K562 (cell line): ENCODE results near the gene RETREG1. TPM values are rescaled to one million over a fixed set of nuclear protein-coding genes. Genes with fewer than 3 reads are reported as not detected.

ENCODE experiments used
- ATAC-seq: fragments of 200-7000 bp; cut with Tn5 transposase; 3 replicates; pipeline ENCODE4 v1.9.1; 2020; ENCODE audit warnings: moderate library complexity
- BruUV-seq: library from RNA; stranded (reverse); fragments of 400-500 nt; replicated peaks from 2 replicates; lab custom pipeline; 2021; lab: Mats Ljungman, UMichigan
- CTCF ChIA-PET: fragments of 300-600 bp; formaldehyde crosslinking; extraction: SDS; loops from one replicate; lab custom pipeline; 2021; ENCODE audit warnings: low intra/inter-chr PET ratio; lab: Yijun Ruan, JAX
- POLR2A ChIA-PET: fragments of 300-600, 350-650 bp; sonication (Branson Sonifier 250); formaldehyde crosslinking; extraction: SDS; loops from one replicate; lab custom pipeline; 2021; ENCODE audit warnings: antibody characterized with exemption, inconsistent platforms; lab: Yijun Ruan, JAX
- DNase-seq, 4 experiments: peaks; one replicate each; pipeline versions ENCODE4 v3.0.0 to v3.0.0-alpha.2; 2011 to 2018; ENCODE audit warnings: low spot score in 3 of 4, mixed read lengths in 3 of 4; ENCODE audit errors: extremely low read depth in 1 of 4
- FAIRE-seq: peaks from 2 replicates; lab custom pipeline; 2011; peaks lifted over from hg19 to GRCh38; lab: Jason Lieb, UNC
- H2AFZ ChIP-seq: 2 replicates; pipeline ENCODE4 v1.6.0; 2011; ENCODE audit warnings: low read depth, low read length, control low read depth, inconsistent platforms
- H3K27ac ChIP-seq: fragments of 200-600 bp; 3 replicates; pipeline ENCODE4 v1.8.0; 2011; ENCODE audit warnings: low read depth, mild to moderate bottlenecking, control low read depth, inconsistent platforms, low read length, moderate library complexity, mixed read lengths; ENCODE audit errors: extremely low read depth
- H3K27me3 ChIP-seq, 2 experiments: fragments of 300-600 bp in 1 of 2; 2 replicates in 1 of 2; 3 replicates in 1 of 2; pipeline versions ENCODE4 v1.6.0 to v1.8.0; 2011; ENCODE audit warnings: inconsistent platforms in 2 of 2, low read length in 2 of 2, mild to moderate bottlenecking in 1 of 2, mixed read lengths in 1 of 2, moderate library complexity in 1 of 2; ENCODE audit not compliant: control insufficient read depth in 2 of 2, insufficient read depth in 2 of 2
- H3K36me3 ChIP-seq: fragments of 300-600 bp; 3 replicates; pipeline ENCODE4 v1.8.0; 2011; ENCODE audit warnings: mild to moderate bottlenecking, low read length, inconsistent platforms; ENCODE audit not compliant: control insufficient read depth, insufficient read depth
- H3K4me1 ChIP-seq, 2 experiments: fragments of 200-600 bp in 1 of 2; replicated peaks in 1 of 2; 2 replicates in 1 of 2; 3 replicates in 1 of 2; pipeline versions ENCODE4 v1.5.1 to v1.8.0; 2011; ENCODE audit warnings: inconsistent platforms in 2 of 2, low read length in 2 of 2, mild to moderate bottlenecking in 1 of 2, mixed read lengths in 1 of 2, moderate library complexity in 1 of 2; ENCODE audit not compliant: control insufficient read depth in 2 of 2, insufficient read depth in 2 of 2
- H3K4me2 ChIP-seq: 2 replicates; pipeline ENCODE4 v1.6.1; 2011; ENCODE audit warnings: low read length, control low read depth, inconsistent platforms, mixed read lengths; ENCODE audit not compliant: insufficient read depth
- H3K4me3 ChIP-seq: fragments of 200-600 bp; sonication (generic), shearing (Covaris generic); 2 replicates; pipeline ENCODE4 v1.5.1; 2016; ENCODE audit warnings: control low read depth, inconsistent platforms
- H3K79me2 ChIP-seq: fragments of 200-600 bp; 3 replicates; pipeline ENCODE4 v1.8.0; 2011; ENCODE audit warnings: low read length, inconsistent platforms; ENCODE audit not compliant: control insufficient read depth, insufficient read depth
- H3K9ac ChIP-seq, 2 experiments: 2 replicates each; pipeline versions ENCODE4 v1.6.0 to v1.6.1; 2011; ENCODE audit warnings: low read depth in 2 of 2, low read length in 2 of 2, control low read depth in 1 of 2, inconsistent platforms in 1 of 2, mild to moderate bottlenecking in 1 of 2, mixed read lengths in 1 of 2; ENCODE audit not compliant: insufficient read depth in 1 of 2
- H3K9me1 ChIP-seq: one replicate; pipeline ENCODE4 v1.6.0; 2011; ENCODE audit warnings: inconsistent platforms, mild to moderate bottlenecking, low read length, moderate library complexity; ENCODE audit not compliant: control insufficient read depth, insufficient read depth
- H3K9me3 ChIP-seq: replicated peaks from 2 replicates; pipeline ENCODE4 v1.5.1; 2011; ENCODE audit warnings: low read depth, low read length, inconsistent platforms; ENCODE audit not compliant: control insufficient read depth, insufficient read depth
- H4K20me1 ChIP-seq: replicated peaks from 2 replicates; pipeline ENCODE4 v1.6.1; 2011; ENCODE audit warnings: low read length, inconsistent platforms, mixed read lengths; ENCODE audit not compliant: control insufficient read depth, insufficient read depth
- ASH1L ChIP-seq: fragments of 450-650 bp; IDR thresholded peaks from 2 replicates; pipeline ENCODE4 v1.6.1; 2018; ENCODE audit warnings: borderline replicate concordance, mild to moderate bottlenecking, low read depth; ENCODE audit not compliant: partially characterized antibody
- ATF1 ChIP-seq, 2 experiments: fragments of 450-650 bp in 1 of 2; IDR thresholded peaks; 2 replicates each; pipeline ENCODE4 v1.6.1; 2016; ENCODE audit warnings: missing compliant biosample characterization in 1 of 2, missing genetic modification characterization in 1 of 2
- ESRRB ChIP-seq: fragments of 250-450 bp; sonication (Bioruptor Pico); IDR thresholded peaks from 2 replicates; pipeline ENCODE4 v1.5.0; 2020; ENCODE audit warnings: mild to moderate bottlenecking, moderate library complexity, borderline replicate concordance
- HNRNPH1 ChIP-seq: fragments of 200-400 bp; formaldehyde crosslinking; optimal IDR thresholded peaks from 2 replicates; pipeline ENCODE3; 2017; ENCODE audit warnings: low read depth, mild to moderate bottlenecking, low read length, moderate library complexity
- MED1 ChIP-seq: sonication (generic); formaldehyde crosslinking; IDR thresholded peaks from 2 replicates; pipeline ENCODE4 v1.8.1; 2023; ENCODE audit warnings: missing genetic modification reagents, borderline replicate concordance
- RAD21 ChIP-seq, 2 experiments: fragments of 250-450 bp in 1 of 2; fragments of 450-650 bp in 1 of 2; sonication (Bioruptor Pico) in 1 of 2; formaldehyde crosslinking in 1 of 2; IDR thresholded peaks in 1 of 2; conservative IDR thresholded peaks in 1 of 2; 2 replicates each; pipeline versions ENCODE4 v1.4.0 to v1.8.0; 2020 to 2022; ENCODE audit warnings: mild to moderate bottlenecking in 2 of 2, moderate library complexity in 1 of 2
- RAD51 ChIP-seq: fragments of 450-650 bp; IDR thresholded peaks from 2 replicates; pipeline ENCODE4 v1.7.1; 2016; ENCODE audit warnings: low read depth, mild to moderate bottlenecking, borderline replicate concordance
- SAP30 ChIP-seq: fragments of 200-600 bp; sonication (generic); IDR thresholded peaks from 2 replicates; pipeline ENCODE4 v1.6.1; 2012; ENCODE audit warnings: borderline replicate concordance, low read depth, mild to moderate bottlenecking, moderate library complexity, low read length, control low read depth, inconsistent platforms; ENCODE audit not compliant: insufficient read depth, poor library complexity, severe bottlenecking
- STAG1 ChIP-seq: sonication (generic); formaldehyde crosslinking; IDR thresholded peaks from 2 replicates; pipeline ENCODE4 v1.5.0; 2020; ENCODE audit warnings: missing genetic modification reagents, borderline replicate concordance
- TCFL5 ChIP-seq: fragments of 250-450 bp; sonication (Bioruptor Pico); conservative IDR thresholded peaks from 2 replicates; pipeline ENCODE4 v1.6.1; 2021; ENCODE audit warnings: mild to moderate bottlenecking, moderate library complexity, matching md5 sums
- ZNF75A ChIP-seq: fragments of 450-650 bp; formaldehyde crosslinking; IDR thresholded peaks from 2 replicates; pipeline ENCODE4 v1.4.0; 2020; ENCODE audit warnings: mild to moderate bottlenecking
- ZZZ3 ChIP-seq: fragments of 450-650 bp; IDR thresholded peaks from 2 replicates; pipeline ENCODE4 v1.6.1; 2016; ENCODE audit warnings: antibody characterized with exemption, mild to moderate bottlenecking, moderate library complexity
- WGBS: fragments of 100-300 bp; shearing (Covaris generic); methylation state at CpG from one replicate; pipeline ENCODE4 v1.1.6; 2016; ENCODE audit warnings: low coverage, mixed read lengths; ENCODE audit not compliant: insufficient coverage; ENCODE audit errors: missing lambda C conversion rate; 5-methylcytosine and 5-hydroxymethylcytosine counted together
- in situ Hi-C: fragments of 300-500 bp; cut with MboI; formaldehyde crosslinking; loops from 4 replicates; pipeline ENCODE4 v1.15.0; 2018; ENCODE audit warnings: inconsistent platforms, mixed read lengths
- intact Hi-C: fragments of 100-400 bp; cut with micrococcal nuclease; formaldehyde crosslinking; loops from 2 replicates; pipeline ENCODE4 v1.14.2; 2022
- polyA plus RNA-seq, 8 experiments: library from polyadenylated mRNA; depleted of rRNA in 4 of 8; stranded (reverse) in 5 of 8; unstranded in 3 of 8; fragments of >200 nt; fragmentation: Nextera tagmentation in 2 of 8; fragmentation: Illumina TruSeq in 1 of 8; extraction: Ambion mirVana in 2 of 8; extraction: Trizol in 1 of 8; gene quantifications; 2 replicates each; pipeline versions ENCODE4 v1.2.1 to v1.2.3, GENCODE V29; 2011 to 2014; ENCODE audit warnings: inconsistent platforms in 1 of 8, missing spikeins in 1 of 8
- total RNA-seq, 7 experiments: library from RNA; depleted of rRNA in 6 of 7; stranded (reverse); fragments of >200 nt in 6 of 7; fragmentation: Illumina TruSeq in 2 of 7; extraction: Trizol in 2 of 7; gene quantifications; 2 replicates each; pipeline versions ENCODE4 v1.2.1 to v1.2.3, GENCODE V29; 2011 to 2021; ENCODE audit warnings: low replicate concordance in 1 of 7
- TF ChIP-seq, protein P1 (sequence below): fragments of 450-650 bp; IDR thresholded peaks from 2 replicates; pipeline ENCODE4 v1.6.1; 2016; ENCODE audit warnings: missing biosample characterization, missing genetic modification characterization
- TF ChIP-seq, protein P2 (sequence below): fragments of 200-400 bp; formaldehyde crosslinking; IDR thresholded peaks from 2 replicates; pipeline ENCODE4 v1.6.1; 2017; ENCODE audit warnings: mild to moderate bottlenecking, low read depth, low read length, moderate library complexity

Gene RETREG1
- total and polyA plus RNA-seq, 9 of the 15 experiments (the other 6 are each of a cell fraction or from before 2014, with no cell fraction given): 0.01 to 0.20 (median 0.08) TPM; not detected in 5

DNA sequence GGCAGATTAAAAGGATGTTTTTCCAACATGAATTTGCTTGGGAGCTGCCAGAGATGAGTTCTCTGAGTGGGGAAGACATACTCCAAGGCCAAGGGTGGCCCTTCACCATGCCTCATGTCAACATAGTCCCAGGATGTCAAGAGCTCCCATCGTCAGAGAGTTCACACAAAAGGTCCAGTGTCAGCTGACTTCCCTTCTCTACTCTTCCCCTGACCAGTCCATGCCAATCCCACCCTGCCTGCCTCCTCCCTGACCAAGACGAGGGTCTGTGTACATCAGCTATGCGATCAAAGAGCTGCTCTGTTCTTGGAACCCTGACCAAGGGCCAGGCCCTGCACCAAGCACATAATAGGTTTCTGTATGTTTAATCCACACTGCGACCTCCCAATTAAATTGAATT is 80.0 kb downstream of the RETREG1 start:
- in situ Hi-C loops: no loop called here
- Histone ChIP-seq H3K27me3 (peaks cover 36 to 43% of the 10 kb centered on the region in 2 experiments), H3K4me1 (no peaks in the 10 kb centered on the region), H3K9ac (no peak overlapping the region), H3K27ac (no peak overlapping the region), H3K79me2 (no peaks in the 10 kb centered on the region), H3K36me3 (no peaks in the 10 kb centered on the region), H3K4me2 (no peak overlapping the region), H2AFZ (no peak overlapping the region), H3K9me3 (no peaks in the 10 kb centered on the region), H4K20me1 (0 out of 2 replicates have a peak, but pooled peaks cover 4% of the 10 kb centered on the region), H3K4me3 (no peak overlapping the region), H3K9me1 (no peaks in the 10 kb centered on the region)
- WGBS: 2% methylated on average over 4 of the region's 4 CpGs
- CTCF ChIA-PET: no interaction called here
- DNase-seq: no peak
- BruUV-seq: no TSS peak
- ATAC-seq: no peak
- TF ChIP-seq ASH1L (no peak), HNRNPH1 (no peak), TCFL5 (CRISPR knock-in tag) (no peak), STAG1 (CRISPR knock-in tag) (no peak), ZNF75A (CRISPR knock-in tag) (no peak), ATF1 (CRISPR knock-in tag; IDR thresholded peaks at IDR 0.05) (no peak), ATF1 (tag; IDR thresholded peaks at IDR 0.05) (no peak), RAD51 (no peak), SAP30 (no peak), ESRRB (no peak), ZZZ3 (no peak), RAD21 (CRISPR knock-in tag; conservative IDR thresholded peaks at IDR 0.05 in 1 of 2, IDR thresholded peaks at IDR 0.05 in 1 of 2) (no peak), MED1 (no peak)
- TF ChIP-seq, protein P1, sequence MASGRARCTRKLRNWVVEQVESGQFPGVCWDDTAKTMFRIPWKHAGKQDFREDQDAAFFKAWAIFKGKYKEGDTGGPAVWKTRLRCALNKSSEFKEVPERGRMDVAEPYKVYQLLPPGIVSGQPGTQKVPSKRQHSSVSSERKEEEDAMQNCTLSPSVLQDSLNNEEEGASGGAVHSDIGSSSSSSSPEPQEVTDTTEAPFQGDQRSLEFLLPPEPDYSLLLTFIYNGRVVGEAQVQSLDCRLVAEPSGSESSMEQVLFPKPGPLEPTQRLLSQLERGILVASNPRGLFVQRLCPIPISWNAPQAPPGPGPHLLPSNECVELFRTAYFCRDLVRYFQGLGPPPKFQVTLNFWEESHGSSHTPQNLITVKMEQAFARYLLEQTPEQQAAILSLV (tag): no peak
- TF ChIP-seq, protein P2, sequence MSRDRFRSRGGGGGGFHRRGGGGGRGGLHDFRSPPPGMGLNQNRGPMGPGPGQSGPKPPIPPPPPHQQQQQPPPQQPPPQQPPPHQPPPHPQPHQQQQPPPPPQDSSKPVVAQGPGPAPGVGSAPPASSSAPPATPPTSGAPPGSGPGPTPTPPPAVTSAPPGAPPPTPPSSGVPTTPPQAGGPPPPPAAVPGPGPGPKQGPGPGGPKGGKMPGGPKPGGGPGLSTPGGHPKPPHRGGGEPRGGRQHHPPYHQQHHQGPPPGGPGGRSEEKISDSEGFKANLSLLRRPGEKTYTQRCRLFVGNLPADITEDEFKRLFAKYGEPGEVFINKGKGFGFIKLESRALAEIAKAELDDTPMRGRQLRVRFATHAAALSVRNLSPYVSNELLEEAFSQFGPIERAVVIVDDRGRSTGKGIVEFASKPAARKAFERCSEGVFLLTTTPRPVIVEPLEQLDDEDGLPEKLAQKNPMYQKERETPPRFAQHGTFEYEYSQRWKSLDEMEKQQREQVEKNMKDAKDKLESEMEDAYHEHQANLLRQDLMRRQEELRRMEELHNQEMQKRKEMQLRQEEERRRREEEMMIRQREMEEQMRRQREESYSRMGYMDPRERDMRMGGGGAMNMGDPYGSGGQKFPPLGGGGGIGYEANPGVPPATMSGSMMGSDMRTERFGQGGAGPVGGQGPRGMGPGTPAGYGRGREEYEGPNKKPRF: no peak
- intact Hi-C loops: no loop called here
- POLR2A ChIA-PET: interaction anchor here (0.9 kb wide), 1 partner anchor 9 kb away, joined by 5 read pairs; no protein-coding TSS in a partner anchor
- no peak for FAIRE-seq
